SK-MEL-5 (cell line): ENCODE data around the gene PHYHIPL. TPM values are rescaled to one million over a fixed set of nuclear protein-coding genes. Genes with fewer than 3 reads are reported as not detected.

Experiments
- DNase-seq: peaks from one replicate; pipeline ENCODE4 v3.0.0-alpha.2; 2016; ENCODE audit warnings: low read depth, low spot score
- in situ Hi-C: cut with HindIII; loops from 2 replicates; pipeline ENCODE4 v1.10.0; 2016; ENCODE audit warnings: low sequenced_read_pairs, high pct_unique_total_duplicates, low pct_unique_long_range_greater_than_20kb
- polyA plus RNA-seq, 2 experiments: library from polyadenylated mRNA; depleted of rRNA; stranded (reverse); fragments of >200 nt; gene quantifications; 2 replicates each; pipeline ENCODE4 v1.2.3, GENCODE V29; 2015
- total RNA-seq: library from RNA; depleted of rRNA; stranded (reverse); fragments of >200 nt; shearing (Covaris generic); gene quantifications from 2 replicates; pipeline ENCODE4 v1.2.3, GENCODE V29; 2014; rRNA removed

Gene PHYHIPL
- 3.2 and 4.3 TPM in 2 replicates for total RNA-seq
- polyA plus RNA-seq (2015; cell fraction: cytosol; rRNA removed), result 0.25 and 0.54 TPM in 2 replicates
- polyA plus RNA-seq (2015; cell fraction: nucleus; rRNA removed), result 0.14 TPM in 1 of 2 replicates, not detected in the other

DNA sequence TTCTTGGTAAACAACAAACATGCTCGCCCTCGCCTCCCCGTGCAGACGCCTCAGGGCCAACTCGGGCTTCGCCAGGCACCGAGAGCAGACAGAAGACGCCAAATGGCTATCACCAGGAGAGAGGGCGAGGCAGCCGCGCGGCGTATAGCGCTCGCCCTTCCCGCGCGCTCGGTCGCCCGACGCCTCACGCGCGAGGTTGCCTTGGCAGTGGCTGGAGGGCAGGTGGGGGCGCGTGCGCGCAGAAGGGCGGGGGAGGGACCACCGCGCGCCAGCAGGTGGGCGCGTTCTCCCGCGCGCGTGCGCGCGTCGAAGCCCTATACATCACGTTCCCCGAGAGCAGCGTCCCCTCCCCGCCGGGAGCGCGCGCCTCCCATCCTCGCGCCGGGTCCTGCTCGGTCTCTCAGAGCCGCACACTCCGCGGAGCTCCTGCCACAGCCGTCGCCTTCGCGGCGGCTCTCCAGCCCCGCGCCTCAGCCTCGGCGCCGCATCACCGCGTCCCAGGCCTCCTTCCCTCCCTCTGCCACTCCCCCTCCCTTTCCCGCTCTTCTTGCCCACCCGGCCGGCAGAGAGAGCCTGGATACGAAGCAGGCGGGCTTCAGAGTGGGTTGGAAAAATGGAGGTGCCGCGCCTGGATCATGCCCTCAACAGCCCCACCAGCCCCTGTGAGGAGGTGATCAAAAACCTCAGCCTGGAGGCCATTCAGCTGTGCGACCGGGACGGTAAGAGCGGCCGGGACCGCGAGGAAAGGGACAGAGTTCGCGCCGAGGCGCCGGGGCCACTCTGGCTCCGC, at the start of gene PHYHIPL:
TSS of gene PHYHIPL (plus strand) at position 403 of the 790 bp plus-strand sequence. CDS start at position 614, 211 bp downstream.
- no peak for DNase-seq
- in situ Hi-C loops, result no loop called here

DNA sequence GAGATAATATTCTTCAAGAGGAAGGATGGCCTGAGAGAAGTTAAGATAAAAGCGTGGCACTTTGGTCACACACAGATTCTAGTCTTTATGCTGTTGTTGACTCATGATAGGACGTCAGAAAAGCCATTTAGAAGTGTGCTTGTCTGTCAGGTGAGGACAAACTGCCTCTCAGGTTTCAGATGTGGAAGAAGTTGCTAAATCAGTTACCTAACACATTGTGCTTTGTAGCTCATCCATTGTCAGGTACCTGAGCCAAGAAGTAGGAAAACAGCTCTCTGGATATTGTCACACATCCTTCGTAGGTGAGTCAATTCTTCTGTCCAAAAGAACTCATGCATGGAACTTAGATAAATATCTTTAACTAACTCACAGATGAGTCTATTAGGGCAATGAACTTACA, 49.5 kb upstream of the PHYHIPL start:
- in situ Hi-C loops, result no loop called here

DNA sequence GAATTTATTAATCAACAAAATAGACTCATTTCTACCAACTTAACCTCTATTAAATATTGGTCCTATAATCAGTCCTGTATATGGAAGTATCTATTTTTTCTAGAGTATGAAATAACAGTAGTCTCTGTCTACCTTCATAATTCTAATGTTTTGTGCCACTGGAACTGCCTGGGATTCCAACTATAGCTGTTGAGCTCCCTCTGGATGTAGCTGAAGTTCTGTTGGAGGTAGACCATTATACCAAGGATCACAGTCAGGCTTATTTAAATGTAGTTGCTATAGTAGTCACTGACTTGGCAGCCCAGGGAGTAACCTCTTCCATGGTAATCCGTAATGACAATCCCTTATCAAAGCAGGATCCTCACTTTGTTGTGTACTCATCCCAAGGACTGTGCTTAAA, 48.5 kb upstream of the PHYHIPL start:
- in situ Hi-C loops, result no loop called here
- peak; percentile 5 for DNase-seq

More for the DNA sequence above, 49.5 kb upstream of the PHYHIPL start:
- DNase-seq, result no peak

DNA sequence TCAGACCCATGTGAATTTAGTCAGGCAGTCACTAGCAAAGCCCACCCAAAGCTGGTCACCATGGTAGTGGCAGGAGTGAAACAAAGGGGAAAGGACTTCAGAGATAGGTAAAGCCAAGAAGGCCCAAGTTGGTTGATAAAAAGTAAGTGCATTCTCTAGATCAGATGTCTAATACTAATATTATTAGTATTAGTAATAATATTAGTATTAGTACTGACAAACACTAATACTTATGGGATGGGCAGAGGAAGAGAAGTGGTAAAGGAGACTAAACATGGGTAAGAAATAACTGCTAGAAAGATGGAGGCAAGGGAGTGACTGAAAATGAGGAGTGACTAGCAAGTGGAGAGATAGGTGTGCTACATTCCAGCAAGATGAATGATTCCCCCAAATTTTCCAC, 46.6 kb upstream of the PHYHIPL start:
- no peak for DNase-seq

DNA sequence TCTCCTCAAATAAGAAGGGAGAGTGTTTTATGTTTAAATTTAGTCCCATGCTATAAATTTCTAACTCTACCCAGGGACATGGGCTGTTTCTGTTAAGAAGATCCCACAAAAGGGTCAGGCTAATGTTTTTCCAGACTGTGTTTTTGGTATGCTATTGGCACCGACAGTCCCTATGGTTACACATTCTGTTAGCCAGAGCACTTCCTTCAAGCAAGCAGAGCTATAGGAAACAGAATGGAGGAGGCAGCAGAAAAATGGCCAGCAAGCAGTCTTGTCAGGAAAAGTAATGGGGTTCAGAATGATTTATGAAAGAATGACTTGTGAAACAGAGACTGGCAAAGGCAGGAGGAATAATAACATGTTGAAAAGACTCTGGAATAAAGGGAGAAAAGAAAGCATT, 44.8 kb upstream of the PHYHIPL start:
- in situ Hi-C loops, result no loop called here
- no peak for DNase-seq

More for the DNA sequence above, 46.6 kb upstream of the PHYHIPL start:
- in situ Hi-C loops, result no loop called here

DNA sequence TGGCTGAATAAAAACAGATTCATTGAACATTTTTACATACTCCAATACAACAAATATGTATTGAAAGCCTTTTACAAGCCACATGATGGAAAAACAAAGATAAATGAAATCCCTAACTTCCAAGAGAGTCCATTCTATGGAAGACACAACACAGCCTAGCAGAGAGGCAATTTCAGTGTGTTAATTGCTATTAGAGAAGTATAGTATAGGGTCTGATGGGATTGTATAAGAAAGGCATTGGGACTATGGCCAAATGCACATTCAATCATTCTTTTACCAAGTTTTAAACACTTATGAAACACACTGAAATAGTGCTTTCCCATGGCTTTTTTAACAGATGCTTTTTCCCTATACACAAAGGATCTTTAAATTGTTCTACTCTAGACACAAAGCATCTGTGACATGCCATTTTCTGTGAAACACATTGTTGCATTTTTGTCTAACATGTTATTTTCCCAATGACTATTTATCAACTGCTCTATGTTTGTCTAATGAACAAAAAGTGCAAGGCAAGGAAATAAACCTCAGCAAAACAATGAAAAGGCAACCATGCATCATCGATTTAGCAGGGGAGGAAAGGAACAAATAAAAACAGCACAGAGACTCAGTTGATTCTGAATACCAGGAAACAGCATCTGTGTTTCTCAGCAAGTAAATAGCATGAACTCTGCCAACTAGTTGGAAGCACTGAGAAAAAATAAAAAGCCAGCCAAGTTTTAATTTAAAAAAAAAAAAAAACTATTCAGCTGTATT, 42.4 kb upstream of the PHYHIPL start:
- in situ Hi-C loops, result no loop called here
- DNase-seq, result no peak

DNA sequence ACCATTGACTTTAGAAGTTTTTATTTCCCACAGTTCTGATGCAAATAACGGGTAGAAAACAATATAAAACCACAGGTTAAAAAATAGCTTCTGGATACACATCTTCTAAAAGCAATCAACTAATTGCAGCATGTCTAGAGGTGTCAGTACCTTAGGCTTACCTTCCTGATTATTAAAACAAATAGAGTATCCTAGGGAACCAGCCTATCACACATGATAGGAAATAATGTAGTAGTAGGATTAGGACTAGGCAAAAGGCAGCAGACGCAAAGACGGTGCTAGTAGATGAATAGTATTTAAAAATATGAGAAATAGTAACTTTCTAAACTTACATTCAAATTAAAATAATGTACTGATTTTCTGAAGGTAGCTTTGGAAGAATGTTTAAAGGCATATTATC, 41.7 kb upstream of the PHYHIPL start:
- no peak for DNase-seq
- in situ Hi-C loops, result no loop called here

DNA sequence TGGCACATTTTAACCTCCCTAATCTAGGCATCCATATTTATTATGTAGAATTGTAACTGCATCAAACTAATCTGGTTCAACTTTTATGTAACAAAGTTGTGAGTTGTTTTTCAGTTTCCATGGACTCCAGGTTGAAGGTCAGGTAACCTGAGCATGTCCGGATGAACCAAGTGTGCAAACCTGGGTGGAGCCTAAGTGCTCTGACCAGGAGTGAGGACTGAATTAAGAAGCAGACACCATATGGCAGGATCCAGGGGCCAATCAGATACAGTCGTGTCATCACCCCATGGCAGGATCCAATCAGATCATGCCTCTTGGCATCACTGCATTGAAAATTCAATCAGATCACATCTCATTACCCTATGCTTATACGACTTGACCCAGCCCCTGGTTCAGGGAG, 41.2 kb upstream of the PHYHIPL start:
- DNase-seq, result no peak
- in situ Hi-C loops, result no loop called here

DNA sequence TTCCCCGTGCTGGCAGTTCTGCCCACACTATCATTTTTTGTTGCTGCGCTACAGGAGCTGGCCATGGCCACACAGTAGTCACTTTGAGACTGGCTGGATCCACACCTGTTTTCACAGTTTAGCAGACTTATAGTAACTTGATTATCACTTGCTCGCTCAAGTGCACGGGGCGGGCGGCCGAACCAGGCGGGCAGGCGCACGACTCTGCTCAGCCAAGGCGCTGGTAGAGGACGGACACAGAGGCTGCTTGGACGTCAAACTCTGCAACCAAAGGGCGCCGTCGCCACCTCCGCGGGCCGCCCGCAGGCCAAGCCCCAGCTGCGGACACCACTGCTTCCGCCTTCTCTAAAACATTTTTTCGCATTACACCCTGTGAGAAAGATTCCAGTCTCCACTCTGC, 38.4 kb upstream of the PHYHIPL start:
- in situ Hi-C loops, result no loop called here
- DNase-seq, result no peak

DNA sequence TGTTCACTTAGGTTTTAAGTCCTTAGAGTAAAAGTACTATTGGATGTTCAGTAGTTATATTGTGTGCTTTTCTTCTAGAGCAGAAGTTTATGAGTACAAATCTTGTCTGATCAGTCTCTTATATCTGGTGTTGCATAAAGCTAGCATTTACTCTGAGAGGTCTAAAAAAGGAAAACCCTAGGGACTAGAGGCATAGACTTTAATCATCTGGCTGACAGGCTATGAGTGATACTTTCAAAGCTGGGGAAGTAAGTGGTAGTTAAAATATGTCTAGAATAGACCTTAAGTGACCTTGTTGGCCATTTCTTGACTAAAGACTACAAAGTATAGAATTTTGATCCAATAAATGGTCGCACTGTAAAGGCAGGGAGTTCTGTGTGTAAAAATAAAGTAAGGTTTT, 32.9 kb upstream of the PHYHIPL start:
- in situ Hi-C loops, result no loop called here

DNA sequence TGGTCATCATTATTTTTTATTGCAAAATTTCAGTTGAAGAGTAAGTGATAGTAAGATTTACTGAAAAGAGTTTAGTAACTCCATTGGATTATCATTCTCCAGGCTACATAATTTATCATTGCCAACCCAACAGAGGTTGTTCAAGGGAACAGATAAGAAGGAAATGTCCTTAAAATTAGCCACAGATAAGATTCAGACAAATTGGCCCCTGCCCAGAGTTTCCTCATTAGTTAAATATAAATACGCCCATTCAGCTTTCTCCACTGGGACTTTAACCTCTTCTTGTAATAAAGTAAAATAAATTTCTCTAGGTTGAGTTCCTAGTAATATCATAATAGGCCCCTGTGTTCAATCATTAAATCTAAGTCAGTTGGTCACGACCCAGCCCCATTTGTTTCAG, 27.7 kb upstream of the PHYHIPL start:
- DNase-seq, result no peak
- in situ Hi-C loops, result no loop called here

More for the DNA sequence above, 32.9 kb upstream of the PHYHIPL start:
- no peak for DNase-seq

DNA sequence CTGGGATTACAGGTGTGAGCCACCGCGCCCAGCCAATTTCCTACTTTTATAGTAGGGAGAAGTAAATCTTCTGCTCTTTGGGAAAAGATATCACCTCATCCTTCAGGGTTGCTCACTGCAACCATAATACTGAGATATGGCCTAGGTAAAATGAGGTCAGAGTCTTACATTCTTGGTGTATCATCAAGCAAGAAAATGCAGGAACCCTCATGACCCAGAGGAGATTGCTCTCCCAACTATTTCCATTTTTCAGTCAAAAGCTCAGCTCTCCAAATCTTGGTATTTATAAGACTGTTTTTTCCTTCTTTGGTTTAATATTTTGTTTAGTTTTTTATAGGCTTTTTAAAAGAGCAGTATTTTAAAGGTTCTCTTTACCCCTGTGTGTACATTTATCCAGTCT, 20.9 kb upstream of the PHYHIPL start:
- in situ Hi-C loops, result no loop called here
- DNase-seq, result no peak

DNA sequence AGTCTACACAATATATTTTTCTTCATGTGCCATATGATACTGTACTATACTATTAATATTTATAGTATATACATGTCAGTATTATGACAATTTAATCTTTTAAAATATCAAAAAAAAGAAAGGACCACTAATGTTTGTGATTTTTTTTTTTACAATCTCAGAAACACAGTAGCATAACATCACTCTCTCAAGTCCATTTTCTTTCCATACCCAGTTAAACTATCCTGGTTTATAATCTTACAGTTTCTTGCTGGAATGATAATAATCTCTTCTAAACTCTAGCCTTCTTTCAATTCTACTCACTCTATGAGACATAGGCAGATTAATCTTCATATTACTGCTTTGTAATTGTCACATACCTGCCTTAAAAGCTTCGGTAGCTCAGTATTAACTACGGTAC, 8.9 kb upstream of the PHYHIPL start:
- in situ Hi-C loops, result no loop called here
- no peak for DNase-seq

DNA sequence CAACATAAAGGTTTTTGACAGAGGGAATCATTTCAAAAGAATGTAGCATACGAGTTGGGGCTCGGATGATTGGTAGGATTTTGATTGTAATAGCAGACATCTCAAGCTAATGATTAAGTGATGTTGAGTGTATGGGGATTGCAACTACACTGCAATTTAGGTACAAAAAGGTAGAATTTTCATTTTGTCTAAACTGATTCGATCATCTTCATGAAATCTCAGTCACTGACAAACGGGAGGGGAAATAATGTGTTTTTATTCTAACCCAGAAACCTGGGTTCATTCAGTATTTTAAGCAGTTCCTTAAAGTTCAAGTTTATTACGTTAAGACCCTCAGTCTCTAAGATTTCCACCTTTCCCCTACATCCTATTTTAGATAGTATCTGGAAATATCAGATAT, 3.9 kb upstream of the PHYHIPL start:
- no peak for DNase-seq
- in situ Hi-C loops, result no loop called here

DNA sequence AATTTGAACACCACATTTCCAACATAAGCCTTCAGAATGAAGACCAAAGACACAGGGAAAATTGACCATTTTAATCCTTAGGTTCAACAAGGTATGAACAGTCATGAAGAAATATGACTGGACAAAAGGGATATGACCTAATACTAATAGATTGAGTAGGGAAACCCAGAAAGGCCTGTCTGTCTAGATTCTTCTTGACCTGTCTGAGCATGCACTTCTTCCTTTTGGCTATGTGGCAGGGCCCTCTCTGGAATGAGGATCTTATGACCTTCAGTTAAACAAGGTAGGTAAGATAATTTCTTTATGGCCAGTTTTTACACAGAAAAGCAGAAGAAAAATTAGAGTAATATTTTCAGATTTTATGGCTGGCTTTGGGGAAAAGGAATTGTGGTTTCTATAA, 3.0 kb upstream of the PHYHIPL start:
- in situ Hi-C loops, result no loop called here
- no peak for DNase-seq

DNA sequence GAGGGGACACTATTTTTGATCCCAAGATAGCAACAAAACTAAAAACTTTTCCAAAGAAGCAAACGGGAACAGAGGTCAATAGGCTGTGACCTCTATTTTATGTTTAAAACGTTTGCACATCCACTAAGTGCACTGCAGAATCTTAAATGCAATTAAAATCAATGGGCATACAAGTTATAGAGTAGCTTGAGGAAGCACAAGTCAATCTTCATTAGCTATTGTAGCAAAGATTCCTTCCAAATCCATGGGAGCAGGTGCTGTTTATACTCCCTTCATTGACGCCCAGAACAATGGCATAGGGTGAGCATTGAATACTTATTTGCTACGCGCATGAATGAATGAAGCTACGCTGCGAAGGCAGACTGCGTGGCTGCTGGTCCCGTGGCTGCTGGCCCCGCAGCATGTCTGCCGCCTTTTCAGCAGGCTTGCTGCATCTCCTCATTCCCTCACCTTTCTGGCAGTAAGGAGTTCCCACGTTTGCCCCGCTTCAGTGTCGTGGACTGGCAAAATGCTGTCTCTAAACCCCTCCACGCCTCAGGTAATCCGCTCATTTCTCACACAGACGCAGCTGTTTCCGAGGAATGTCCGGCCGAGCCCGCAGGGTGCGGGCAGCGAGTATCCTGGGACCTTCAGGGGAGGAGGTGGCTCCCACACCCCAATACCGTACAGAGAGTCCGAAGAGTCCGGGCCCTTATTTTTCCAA, 754 bp upstream of the PHYHIPL start:
- no peak for DNase-seq
- in situ Hi-C loops, result no loop called here

DNA sequence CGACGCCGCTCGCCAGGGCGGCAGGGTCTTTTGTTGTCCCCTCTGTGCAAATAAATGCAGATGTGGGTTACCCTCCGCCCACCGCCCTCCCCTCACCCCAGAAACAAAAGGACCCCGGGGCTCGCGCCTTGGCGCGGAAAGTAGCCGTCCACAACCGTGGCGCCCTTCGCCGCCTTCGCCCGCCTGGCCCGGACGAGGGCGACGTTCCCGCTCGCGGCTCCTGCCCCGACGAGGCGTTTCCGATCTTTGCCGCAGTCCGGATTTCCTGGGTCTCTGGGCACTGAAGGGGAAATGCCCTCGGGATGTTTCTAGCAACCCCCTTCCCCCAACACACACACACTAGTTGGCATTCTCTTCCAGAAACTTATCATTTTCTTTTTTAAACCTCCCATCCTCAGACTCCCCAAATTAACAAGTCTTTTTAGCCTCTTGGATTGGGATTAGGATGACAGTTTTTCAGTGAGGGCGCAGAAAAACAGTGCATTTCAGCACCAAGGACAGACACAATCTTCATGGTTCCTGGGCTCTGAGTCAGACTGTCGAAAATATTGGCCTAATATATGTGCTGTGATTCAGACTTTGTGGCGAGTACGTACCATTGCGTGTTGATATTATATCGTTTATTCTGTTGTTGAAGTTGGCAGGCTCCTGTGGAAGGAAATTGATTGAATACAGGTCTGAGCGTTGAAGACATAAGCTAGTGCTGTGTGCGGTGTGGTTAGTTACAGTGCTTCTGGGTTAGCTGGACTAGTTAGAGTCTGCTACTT, 771 bp downstream of the PHYHIPL start:
- peak; percentile 26 for DNase-seq
- in situ Hi-C loops, result no loop called here
